Choroid plexus epithelial cell (primary cell): ENCODE results near the gene CDT1.

Source experiments
- DNase-seq: peaks from one replicate; pipeline ENCODE4 v3.0.0-alpha.2; 2010; ENCODE audit warnings: low read depth
- H3K4me3 ChIP-seq: 2 replicates; pipeline ENCODE4 v1.5.1; 2011; ENCODE audit warnings: low read depth, mild to moderate bottlenecking, control low read depth, low read length, moderate library complexity
- CTCF ChIP-seq: conservative IDR thresholded peaks from 2 replicates; pipeline ENCODE4 v1.5.1; 2011; ENCODE audit warnings: low read depth, mild to moderate bottlenecking, control low read depth, inconsistent platforms, low read length, moderate library complexity

The CDT1 gene

GRCh38 chr16:88816736-88817535 is 13.3 kb downstream of the CDT1 start:
- H3K4me3 ChIP-seq: no peak overlapping the region
- no peak for DNase-seq
- no peak for TF ChIP-seq CTCF

GRCh38 chr16:88817785-88818574 is 14.4 kb downstream of the CDT1 start:
- TF ChIP-seq CTCF: no peak
- no peak overlapping the region for H3K4me3 ChIP-seq
- DNase-seq: peak; percentile 43

- no peak for DNase-seq
- no peak overlapping the region for H3K4me3 ChIP-seq
- no peak for TF ChIP-seq CTCF
Observed at GRCh38 chr16:88818575-88818874, 14.9 kb downstream of the CDT1 start.

GRCh38 chr16:88819126-88819525 is 15.5 kb downstream of the CDT1 start:
- DNase-seq: no peak

GRCh38 chr16:88820385-88821025 is 16.9 kb downstream of the CDT1 start:
- DNase-seq: no peak
- TF ChIP-seq CTCF: no peak
- H3K4me3 ChIP-seq: no peak overlapping the region

More at GRCh38 chr16:88819126-88819525, 15.5 kb downstream of the CDT1 start:
- no peak overlapping the region for H3K4me3 ChIP-seq
- TF ChIP-seq CTCF: no peak

GRCh38 chr16:88821168-88821850 is 17.7 kb downstream of the CDT1 start:
- H3K4me3 ChIP-seq: no peak overlapping the region
- no peak for TF ChIP-seq CTCF
- DNase-seq: no peak
